NCI-H1417 treated with DMSO at 0.1 percent for 48 hours (cell line): Measurements from ENCODE around the gene DPEP2NB.
"Not testable (repeated sequence)": the region's sequence is repeated elsewhere in the genome, so short reads cannot be mapped to it uniquely, and the experiment has no call there.

Source experiments
- DNase-seq: peaks from one replicate; lab custom pipeline; 2025; lab: John Stamatoyannopoulos, UW

DPEP2NB gene

DNA sequence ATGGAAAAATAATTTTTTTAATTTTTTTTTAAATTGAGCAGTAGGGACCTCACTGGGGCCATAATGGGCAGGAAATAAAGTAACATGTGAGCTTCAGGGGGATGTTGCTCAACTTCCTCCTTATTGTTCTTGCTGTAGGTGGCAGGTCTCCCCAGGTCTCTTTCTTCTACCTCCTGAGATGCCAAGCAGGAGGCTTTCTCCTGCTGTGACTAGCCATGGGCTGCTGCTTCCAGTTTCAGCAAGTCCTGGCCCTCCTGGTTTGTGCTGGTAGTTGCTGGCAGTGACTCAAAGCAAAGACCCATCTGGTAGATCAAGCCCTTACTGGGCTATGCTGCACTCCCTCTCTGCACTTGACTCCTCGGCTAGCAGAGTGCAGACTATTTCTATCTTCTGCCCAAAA is 2.3 kb downstream of the DPEP2NB start:
- DNase-seq = no peak

- not testable (repeated sequence) for DNase-seq
These were observed 5.8 kb downstream of the DPEP2NB start for GRCh38 chr16:68009872-68010271.

GRCh38 chr16:68009157-68009735 is 6.5 kb downstream of the DPEP2NB start:
- no peak for DNase-seq

DNA sequence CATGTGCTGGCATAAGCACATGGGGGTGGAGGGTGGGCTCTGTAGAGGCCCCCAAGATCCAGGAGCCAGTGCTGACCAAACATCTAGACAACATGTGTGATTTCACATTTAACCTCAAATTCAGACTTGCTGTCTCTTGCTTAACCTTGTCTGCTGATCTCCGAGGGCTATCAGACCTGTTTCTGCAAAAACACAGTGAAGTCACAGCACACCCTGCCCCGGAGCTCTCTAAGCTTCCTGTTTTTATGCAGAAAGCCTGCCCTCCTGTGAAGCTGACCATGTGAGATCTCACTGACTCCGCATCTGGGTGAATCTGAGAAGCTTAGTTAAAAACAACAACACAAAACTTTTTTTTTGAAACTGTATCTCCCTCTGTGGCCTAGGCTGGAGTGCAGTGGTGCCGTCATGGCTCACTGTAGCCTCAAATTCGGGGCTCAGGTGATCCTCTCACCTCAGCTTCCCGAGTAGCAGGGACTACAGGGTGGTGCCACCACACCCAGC is 9.9 kb downstream of the DPEP2NB start:
- DNase-seq = no peak

DNA sequence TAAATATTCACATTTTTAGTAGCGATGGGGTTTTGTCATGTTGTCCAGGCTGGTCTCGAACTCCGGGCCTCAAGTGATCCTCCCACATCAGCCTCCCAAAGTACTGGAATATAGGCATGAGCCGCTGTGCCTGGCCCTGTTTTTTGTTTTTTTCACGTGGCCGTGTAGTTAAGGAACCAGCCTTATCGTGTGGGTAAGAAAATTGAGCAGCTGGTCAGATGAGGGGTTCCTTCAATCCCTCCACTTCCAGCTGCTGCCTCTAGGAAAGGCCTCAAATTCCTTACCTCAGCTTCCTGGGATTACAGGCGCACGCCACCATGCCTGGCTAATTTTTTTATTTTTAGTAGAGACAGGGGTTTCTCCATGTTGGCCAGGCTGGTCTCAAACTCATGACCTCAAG is 10.5 kb downstream of the DPEP2NB start:
- DNase-seq = no peak

- DNase-seq = no peak
These were observed 12.7 kb downstream of the DPEP2NB start for GRCh38 chr16:68003031-68003430.

- no peak for DNase-seq
These were observed 15.3 kb downstream of the DPEP2NB start for GRCh38 chr16:68000450-68000849.

DNA sequence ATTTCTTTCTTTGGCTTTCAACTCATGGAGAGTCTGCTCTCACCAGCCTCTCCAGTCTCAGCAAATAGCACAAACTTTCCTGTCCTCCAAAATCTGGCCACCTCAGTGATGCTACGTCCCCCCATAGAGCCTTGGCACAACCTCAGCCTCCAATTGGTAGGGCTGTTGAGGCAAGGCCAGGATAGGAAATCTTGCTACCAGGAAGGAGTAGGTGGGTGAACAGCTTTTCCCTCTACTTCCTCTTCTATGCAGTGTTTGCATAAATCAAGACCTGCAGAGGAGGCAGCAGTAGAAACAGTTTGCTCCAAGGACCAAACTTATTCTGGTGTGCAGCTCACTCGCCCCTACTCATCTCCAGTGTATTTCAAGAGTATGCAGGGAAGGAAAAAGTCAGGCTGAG is 15.7 kb downstream of the DPEP2NB start:
- DNase-seq = no peak

GRCh38 chr16:67998779-67999688 is 16.7 kb downstream of the DPEP2NB start, which contains the start of gene DPEP2:
Gene DPEP2 (minus strand): TSS chr16:67999484. CDS start chr16:67993212, 6,272 bp downstream.
- not testable (repeated sequence) for DNase-seq

DNA sequence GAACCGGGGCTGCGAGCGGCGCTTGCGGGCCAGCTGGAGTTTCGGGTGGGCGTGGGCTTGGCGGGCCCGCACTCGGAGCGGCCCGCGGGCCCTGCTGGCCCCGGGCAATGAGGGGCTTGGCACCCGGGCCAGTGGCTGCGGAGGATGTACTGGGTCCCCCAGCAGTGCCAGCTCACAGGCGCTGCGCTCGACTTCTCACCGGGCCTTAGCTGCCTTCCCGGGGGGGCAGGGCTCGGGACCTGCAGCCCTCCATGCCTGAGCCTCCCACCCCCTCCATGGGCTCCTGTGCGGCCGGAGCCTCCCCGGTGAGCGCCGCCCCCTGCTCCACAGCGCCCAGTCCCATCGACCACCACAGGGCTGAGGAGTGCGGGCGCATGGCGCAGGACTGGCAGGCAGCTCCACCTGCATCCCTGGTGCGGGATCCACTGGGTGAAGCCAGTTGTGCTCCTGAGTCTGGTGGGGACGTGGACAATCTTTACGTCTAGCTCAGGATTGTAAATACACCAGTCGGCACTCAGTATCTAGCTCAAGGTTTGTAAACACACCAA is 17.4 kb downstream of the DPEP2NB start:
- not testable (repeated sequence) for DNase-seq

- DNase-seq = no peak
These were observed 19.0 kb downstream of the DPEP2NB start for GRCh38 chr16:67996666-67997065.

DNA sequence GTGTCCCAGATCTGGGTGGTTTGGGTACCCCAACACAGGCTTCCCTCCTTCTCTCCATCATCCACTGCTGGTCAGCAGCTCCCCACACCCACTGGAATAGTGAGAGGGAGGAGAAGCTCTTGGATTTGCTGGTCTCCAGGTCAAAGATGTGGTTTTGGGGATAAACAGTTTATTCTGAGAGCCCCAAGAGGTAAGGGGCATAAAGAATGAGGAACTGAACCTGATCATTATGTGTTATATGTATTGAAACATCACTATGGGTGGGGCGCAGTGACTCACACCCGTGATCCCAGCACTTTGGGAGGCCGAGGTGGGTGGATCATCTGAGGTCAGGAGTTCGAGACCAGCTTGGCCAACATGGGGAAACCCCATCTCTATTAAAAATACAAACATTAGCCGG is 20.3 kb downstream of the DPEP2NB start:
- DNase-seq = no peak

DNA sequence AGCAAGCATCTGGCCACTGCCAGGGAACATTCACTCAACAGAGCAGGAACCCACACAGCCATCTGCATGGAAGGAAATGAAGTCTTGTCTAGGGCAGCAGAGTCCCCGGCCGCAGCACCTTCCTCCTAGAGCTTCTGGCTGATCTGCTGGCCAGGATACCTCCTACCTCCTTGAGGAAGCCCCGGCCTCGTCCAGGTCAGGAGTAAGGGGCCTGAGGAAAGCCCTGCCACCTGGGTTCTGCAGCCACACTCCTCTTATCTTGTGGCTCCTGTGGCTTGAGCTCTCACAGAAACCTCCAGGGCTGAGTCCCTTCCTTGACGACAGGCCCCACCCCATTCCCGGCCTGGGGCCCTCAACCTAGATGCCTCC is 21.7 kb downstream of the DPEP2NB start:
- not testable (repeated sequence) for DNase-seq

DNA sequence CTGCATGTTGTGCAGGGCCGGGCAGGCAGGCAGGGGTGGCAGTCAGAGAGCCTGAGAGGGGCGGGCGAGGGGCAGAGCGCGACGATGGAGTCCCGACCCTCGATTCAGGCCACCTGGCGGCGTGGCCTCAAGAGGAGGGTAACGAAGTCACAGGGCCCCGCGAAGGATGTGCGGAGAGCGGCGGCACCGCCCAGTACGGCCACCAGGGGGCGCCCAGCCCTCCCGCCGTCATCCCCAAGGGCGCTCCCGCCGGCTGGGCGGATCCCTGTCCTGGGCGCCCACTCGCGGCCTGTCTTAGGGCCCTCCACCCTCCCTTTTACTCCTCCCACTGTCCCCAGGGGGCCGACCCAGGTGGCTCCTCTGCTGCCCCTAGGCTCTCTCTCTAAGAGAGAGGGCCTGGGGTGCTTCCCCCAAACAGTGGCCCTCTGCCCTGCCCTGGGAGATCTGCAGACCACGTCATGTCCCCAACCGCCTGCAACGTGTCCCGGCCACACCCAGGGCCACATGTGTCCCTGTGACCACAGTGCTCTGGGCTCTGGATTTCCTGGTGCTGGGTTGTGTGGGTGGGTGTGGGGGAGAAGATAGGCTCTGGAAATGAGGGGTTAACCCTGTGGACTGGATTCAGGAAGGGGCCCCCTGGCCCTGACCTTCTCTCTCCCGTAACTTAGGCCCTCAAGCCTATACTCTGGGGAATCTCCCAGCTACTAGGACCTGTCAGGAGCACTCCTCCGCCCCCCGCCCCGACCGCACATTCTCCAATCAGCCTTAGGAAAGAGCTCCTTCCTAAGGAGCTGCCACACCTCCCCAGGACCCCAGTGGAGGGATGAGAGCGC is 22.3 kb downstream of the DPEP2NB start:
- DNase-seq = no peak

DNA sequence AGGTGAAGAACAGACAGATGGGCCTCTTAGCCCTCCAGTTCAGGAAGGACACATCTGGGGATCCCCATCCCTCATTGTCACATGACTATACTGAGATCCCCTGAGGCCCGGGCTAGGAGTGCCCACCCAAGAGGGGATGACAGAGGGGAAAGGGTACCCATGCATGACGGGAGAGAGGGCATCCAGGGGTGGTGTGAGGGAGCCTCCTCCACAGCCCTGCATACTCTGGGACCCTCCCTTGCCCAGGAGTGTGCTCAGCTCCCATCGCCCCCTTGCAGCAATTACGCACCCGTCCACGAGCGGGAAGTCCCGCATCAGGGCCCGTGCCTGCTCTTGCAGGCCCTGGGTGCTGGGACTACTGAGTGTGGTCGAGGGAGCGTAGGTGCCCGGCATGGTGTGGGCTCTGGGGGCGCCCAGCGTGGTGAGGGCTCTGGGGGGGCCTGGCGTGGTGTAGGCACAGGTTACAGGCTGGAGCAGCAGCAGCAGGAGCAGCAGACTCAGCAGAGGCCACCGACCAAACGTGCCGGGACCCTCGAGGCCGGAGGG is 23.0 kb downstream of the DPEP2NB start:
- no peak for DNase-seq

- no peak for DNase-seq
These were observed 25.7 kb downstream of the DPEP2NB start for GRCh38 chr16:67990018-67990386.

DNA sequence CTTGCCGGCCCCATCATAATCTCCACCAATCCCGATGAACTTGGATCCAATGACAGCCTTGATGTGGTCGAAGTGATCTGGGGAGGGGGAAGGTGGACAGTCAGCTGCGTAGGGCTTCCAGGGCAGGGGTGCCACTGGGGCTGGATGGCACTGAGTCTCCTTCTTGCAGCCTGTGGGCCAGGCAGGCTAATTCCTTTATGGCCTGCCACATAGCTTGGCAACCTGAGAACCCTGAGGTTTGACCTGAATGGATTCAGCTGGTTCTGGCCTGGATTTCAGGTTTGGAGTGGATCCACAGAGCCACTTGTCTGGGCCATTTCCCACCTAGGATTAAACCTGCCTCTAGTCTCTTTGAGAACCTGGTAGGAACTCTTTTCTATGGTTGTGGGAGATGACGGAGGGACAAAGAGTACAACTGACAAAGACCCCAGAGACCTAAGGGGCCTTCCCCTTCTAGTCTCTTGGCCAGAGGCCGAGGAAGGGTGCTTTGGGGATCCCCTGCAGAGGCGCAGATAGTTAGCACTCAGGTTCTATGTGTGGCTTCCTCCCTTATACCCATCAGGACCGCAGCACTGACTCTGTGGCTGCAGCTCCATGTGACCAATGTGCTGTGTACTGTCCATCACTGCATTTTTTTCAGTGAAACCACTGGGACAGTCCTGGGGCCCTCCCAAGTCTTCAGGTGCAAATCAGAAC is 26.2 kb downstream of the DPEP2NB start:
- DNase-seq = no peak

DNA sequence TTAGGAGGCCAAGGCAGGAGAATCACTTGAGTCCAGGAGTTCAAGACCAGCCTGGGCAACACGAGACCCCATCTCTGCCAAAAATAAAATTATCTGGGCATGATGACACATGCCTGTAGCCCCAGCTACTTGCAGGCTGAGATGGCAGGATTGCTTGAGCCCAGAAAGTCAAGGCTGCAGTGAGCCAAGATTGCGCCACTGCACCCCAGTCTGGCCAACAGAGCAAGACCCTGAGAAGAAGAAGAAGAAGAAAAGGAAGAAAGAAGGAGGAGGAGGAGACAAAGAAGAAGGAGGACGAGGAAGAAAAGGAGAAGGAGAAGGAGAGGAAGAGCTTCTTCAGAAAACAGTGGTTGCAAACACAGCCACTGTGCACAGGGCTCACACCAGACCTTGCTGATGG is 27.0 kb downstream of the DPEP2NB start:
- DNase-seq = no peak

DNA sequence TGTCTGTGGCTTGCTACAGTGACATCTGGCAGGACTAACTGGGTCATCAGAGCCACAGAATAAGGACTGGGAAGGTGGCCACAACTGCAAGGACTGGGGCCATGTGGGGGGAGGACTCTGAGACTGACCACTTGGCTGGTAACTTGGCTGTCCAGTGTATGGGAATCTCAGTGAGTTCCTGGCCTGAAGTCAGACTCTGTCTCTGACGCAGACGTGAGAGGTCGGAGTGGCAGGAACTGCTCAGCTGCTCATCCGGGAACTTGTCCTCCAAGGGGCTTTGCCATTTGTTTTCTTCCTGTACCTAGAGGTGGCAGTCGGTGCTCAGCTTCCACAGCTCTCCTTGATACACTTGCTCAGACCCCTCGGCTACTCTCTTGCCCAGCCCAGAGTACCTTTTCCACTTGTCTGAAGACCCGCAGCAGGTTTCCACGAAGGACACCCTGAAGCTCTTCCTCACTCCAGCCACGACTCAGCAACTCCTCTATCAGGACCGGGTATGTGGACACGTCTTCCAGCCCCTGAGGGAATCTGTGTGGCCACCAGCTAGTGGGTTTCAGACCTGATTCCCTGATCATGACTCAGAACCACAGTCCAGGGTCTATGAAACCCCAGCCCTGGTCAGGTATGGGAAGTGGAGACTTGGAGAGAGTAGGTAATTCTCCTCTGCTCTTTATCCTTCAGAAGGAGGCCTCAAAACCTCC is 28.1 kb downstream of the DPEP2NB start:
- DNase-seq = no peak

DNA sequence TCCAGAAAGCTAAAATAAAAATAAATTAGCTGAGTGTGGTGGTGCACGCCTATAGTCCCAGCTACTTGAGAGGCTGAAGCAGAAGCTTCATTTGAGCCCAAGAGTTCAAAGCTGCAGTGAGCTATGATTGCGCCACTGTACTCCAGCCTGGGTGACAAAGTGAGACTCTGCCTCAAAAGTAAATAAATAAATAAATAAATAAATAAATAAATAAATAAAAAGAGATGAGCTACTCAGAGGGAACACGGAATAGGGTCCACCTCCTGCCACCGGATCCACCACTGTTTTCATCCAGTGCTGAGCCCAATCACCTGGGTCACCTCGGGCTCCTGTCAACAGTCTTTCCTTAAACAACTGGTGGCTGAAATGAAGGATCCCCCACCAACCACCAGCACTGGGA is 28.8 kb downstream of the DPEP2NB start:
- no peak for DNase-seq
